GM12873 (cell line): ENCODE measurements around the gene SON.

Source experiments
- CTCF ChIP-seq: IDR thresholded peaks from 2 replicates; pipeline ENCODE4 v1.5.1; 2012; ENCODE audit warnings: low read depth, mild to moderate bottlenecking, moderate library complexity, low read length, control low read depth; ENCODE audit not compliant: insufficient read depth; ENCODE audit errors: missing control alignments

The SON gene

GRCh38 chr21:33554236-33554981 is 11.6 kb downstream of the SON start:
- TF ChIP-seq CTCF, result no peak

GRCh38 chr21:33554982-33555344 is 12.1 kb downstream of the SON start:
- TF ChIP-seq CTCF, result no peak

GRCh38 chr21:33557447-33557846 is 14.6 kb downstream of the SON start:
- no peak for TF ChIP-seq CTCF

GRCh38 chr21:33558777-33559421 is 16.1 kb downstream of the SON start:
- no peak for TF ChIP-seq CTCF

DNA sequence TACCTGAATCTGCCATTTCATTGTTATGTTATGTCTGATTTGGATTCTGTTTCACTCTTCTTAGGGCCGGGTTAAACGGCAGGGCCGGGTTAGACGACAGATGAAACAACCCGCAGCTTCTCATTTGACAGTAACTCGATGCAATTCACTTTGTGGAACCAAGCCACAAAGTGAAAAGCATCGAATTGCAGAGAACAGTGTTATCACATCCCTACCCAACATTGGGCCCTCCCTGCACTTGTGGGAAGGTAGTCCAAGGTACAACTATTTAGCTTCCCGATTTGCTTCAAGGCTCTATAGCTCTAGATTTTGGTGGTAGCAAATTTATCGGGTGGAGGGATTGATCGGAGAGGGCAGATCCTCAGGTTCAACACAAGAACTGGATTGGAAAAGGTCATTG is 17.0 kb downstream of the SON start:
- no peak for TF ChIP-seq CTCF

GRCh38 chr21:33560965-33561364 is 18.1 kb downstream of the SON start:
- TF ChIP-seq CTCF, result no peak

- no peak for TF ChIP-seq CTCF
Measured at GRCh38 chr21:33561373-33561772, 18.5 kb downstream of the SON start.
